GM19099 (cell line): ENCODE data around the gene ESR2.
A peak's percentile ranks its signal among the peaks of the same experiment; 100 is the strongest.

Experiments used
- POLR2A ChIP-seq: IDR thresholded peaks from 3 replicates; pipeline ENCODE4 v1.6.1; 2011; ENCODE audit warnings: low read depth; ENCODE audit not compliant: insufficient read length; ENCODE audit errors: extremely low read depth

The ESR2 gene

GRCh38 chr14:64293976-64294671 is at the start of gene ESR2:
ESR2 (minus strand) TSS chr14:64294371; CDS start chr14:64282985, 11,386 bp downstream.
- peak; percentile 8 for TF ChIP-seq POLR2A

GRCh38 chr14:64340560-64341196 is 46.5 kb upstream of the ESR2 start:
- no peak for TF ChIP-seq POLR2A

DNA sequence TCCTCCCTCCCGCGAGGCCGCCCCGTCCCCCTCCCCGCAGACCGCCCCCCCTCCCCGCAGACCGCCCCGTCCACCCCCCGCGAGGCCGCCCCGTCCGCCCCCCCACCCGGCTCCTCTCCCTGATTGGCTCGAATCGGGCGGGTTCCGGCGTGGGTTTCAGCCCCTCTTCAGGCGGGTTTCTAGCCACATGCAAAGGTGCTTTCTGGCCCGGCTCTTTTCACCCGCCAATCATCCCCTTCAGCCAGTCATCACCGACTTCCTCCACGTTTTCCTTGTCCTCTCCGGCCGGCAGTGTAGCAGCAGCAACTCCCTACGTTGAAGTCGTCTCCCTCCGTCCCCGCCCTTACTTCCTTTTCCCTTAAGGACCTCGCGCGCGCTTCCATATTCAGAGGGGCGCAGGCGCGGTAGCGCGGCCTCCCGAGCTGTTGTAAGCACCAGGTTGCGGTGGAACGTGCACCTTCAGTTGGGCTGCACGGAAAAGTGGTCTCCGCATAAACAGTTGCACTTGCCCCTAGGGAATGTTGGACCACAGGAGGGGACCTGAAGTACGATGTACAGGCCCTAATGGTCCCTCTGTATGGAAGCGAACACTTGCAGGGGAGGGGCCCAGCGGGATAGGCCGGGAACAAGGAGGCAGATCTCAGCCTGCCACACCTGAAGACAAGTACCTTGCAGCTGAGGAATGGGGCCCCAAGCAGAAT is 44.6 kb upstream of the ESR2 start:
- peak; percentile 71 for TF ChIP-seq POLR2A

DNA sequence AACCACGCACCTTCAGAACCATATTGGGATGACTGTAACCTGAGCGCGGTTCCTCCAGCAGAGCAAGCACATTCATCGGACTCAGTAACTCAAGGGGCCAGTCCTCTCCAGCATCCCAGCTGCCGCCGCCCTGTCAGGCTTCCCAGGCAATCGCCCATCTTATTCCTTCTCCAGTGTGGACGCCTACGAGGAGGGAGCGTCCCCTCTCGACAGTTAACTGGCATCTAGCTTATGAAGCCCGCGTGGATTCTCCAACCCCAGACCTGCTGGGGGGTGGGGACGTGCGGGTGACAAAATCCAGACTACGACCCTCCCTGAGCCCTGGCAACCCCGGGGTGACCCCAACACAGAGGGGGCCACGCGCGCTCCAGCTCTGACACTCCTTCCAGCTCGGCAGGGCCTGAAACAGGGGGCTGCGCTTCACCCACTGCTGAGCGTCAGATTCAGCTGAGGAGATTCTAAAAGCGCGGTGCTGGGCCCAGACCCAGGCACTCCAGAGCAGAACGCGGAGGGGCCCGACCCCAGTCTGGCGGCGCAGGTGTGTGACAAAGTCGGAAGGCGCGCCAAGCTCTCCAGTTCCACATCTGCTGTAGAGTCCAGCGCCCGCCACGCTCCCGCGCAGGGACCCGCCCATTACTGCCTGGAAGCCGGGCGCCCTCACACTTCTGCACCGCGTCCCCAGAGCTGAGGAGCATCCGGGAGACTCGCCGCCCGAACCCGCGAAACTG is 43.9 kb upstream of the ESR2 start:
- peak; percentile 63 for TF ChIP-seq POLR2A

DNA sequence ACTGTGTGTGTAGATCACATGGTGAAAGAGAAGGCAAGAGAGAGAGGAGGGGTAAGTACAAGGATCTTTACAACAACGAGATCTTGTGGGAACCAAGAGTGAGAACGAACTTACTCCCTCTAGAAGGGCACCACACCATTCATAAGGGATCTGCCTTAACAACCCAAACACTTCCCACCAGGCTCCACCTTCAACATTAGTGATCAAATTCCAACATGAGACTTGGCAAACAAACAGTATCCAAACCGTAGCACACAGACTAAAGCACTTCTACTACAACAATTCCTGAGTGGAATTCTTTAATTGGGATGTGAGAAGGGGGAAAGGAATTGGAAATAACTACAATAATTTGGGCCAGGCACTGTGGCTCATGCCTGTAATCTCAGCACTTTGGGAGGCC is 35.0 kb upstream of the ESR2 start:
- TF ChIP-seq POLR2A: no peak

DNA sequence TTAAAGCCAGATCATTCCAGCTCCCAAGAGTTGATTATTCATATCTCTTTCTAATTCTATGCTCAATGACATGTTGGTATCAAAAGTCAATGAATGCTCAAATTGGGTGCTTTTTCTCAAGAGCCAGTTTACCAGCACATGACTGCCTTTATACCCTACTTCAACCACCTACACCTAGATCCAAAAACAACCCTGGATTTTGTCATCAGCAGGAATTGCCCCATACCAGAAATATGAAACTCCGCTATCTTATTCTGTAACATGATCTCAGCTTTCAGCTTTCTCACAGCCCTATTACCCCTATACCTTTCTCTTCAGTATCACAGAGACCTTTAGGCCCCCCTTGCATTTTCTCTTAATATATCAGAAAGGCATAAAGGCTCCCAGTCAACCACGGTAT is 32.3 kb upstream of the ESR2 start:
- TF ChIP-seq POLR2A: no peak

DNA sequence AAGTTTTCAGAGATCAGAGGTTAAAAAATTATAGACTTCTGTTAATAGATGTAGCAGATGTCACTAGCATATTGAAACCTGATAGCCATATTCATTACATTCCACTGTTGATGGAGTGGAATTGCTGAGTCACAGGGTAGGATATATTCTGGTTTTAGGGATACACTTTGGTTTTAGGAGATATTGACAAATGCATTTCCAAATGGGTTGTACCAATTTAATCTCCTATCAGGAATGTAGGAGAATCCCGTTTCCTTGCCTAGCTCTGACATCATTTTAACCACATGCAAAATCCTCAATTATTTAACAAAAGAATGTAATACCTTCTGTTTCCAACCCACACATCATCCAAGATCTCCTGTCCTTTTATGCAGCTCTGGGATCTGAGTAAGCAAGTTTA is 30.7 kb upstream of the ESR2 start:
- TF ChIP-seq POLR2A: no peak

DNA sequence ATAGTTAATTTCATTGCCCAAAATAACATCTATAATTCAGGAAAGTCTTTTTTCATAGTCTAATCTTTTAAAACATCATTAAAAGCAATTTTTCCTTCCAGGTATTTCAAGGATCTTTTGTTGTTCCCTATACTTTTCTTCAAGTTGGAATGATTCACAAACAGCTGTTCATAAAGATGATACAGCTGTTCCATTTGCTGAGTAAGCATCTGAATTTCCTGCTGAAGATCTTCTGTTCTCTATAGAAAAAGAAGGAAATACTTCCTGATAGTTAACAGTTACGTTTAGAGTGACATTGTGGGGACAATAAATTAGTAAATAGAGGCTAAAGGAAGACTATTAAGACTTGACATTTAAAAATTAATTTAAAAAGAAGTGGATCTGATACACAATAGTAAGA is 30.3 kb upstream of the ESR2 start:
- TF ChIP-seq POLR2A: no peak

DNA sequence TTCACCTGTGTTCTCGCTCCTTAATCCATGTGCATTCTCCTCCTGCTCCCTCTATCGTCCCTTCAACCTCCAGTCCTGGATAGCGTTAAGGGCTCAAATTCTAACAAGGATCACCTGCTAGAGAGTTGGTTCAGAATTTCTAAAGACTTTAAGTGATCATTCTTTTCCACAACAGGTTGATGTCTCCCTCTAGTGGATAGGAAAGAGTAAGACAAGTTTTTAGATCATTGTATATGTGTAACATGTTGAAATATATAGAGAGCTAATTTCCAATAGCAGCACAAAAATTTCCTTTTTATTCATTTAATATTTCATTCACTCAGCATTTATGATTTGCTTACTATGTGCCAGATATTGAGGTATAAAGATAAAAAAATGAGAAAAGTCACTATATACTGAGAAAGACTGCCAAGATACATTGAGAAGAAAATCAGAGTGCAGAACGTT is 9.3 kb upstream of the ESR2 start:
- no peak for TF ChIP-seq POLR2A

DNA sequence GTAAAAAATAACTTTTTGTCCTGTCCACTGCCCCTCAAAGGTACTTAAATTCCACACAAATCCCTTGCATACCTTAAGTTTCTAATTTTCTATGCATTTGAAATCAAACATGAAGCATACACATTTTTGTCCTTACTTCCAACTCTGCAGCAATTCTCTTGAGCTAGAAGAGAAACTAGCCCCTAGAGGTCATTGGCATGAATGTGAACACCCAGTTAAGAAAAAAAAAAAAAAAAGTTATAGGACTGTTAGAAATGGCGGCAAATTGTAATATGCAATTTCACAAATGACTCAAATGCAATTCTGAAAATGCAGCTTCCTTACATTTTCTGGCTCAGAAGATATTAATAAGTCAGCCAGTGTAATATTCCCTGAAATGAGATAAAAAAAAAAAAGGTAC is 4.6 kb upstream of the ESR2 start:
- TF ChIP-seq POLR2A: no peak

DNA sequence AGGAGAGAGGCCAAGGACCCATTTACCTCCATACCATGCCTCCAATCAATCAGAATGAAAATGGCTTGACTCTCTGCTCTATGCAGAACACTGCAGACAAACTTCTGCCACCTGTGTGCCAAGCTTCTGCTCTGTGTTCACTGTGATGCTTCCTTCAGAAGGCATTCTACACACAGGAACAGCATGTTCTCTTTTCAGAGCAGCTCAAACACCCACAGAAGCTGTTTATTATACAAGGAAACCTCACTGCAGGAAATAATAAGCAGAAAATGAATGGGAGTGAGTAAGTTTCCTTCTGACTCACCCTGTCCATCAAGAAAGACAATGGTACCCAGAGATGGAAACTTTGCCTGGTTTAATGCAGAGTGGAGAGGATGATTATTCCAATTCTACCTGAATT is 2.4 kb upstream of the ESR2 start:
- no peak for TF ChIP-seq POLR2A

- no peak for TF ChIP-seq POLR2A
Observed at GRCh38 chr14:64294672-64295413, 672 bp upstream of the ESR2 start.

GRCh38 chr14:64292197-64292596 is 2.0 kb downstream of the ESR2 start:
- TF ChIP-seq POLR2A: no peak

DNA sequence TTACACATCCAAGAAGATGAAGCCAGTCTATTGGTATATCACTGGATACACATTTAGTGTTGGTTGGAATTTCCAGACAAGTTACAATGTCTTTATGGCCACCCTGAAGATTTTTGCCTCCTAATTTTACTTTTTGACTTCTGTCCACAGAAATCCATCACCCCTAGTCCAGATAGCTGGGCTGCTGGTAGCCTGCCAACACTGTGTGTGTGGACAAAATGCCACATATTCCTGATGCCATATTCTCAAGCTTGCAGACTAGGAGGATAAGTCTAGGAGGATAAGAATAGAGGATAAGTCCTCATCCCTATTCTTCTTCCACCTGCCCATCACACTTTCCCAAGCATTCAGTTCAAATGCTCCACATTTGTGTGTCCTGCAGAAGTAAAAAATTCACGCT is 4.6 kb downstream of the ESR2 start:
- TF ChIP-seq POLR2A: no peak

- no peak for TF ChIP-seq POLR2A
Observed at GRCh38 chr14:64281805-64282204, 12.4 kb downstream of the ESR2 start.
